WTC11 (cell line): ENCODE measurements around the gene DARS2. TPM values are rescaled to one million over a fixed set of nuclear protein-coding genes. Genes with fewer than 3 reads are reported as not detected.
A peak's percentile ranks its signal among the peaks of the same experiment; 100 is the strongest.

Source experiments
- ATAC-seq: fragments of 200-7000 bp; cut with Tn5 transposase; 2 replicates; pipeline ENCODE4 v1.10.0; 2021; ENCODE audit warnings: mild to moderate bottlenecking, moderate library complexity
- CTCF ChIA-PET: fragments of 300-600 bp; sonication (Branson Sonifier 250); formaldehyde crosslinking; loops from one replicate; lab custom pipeline; 2021; ENCODE audit warnings: antibody characterized with exemption; lab: Charles Lee
- POLR2A ChIA-PET: fragments of 350-600 bp; sonication (Branson Sonifier 250); formaldehyde crosslinking; loops from one replicate; lab custom pipeline; 2021; ENCODE audit warnings: antibody characterized with exemption; lab: Charles Lee
- DNase-seq: peaks from one replicate; pipeline ENCODE4 v3.0.0; 2021; ENCODE audit warnings: low spot score
- H3K27ac Mint-ChIP-seq: 2 replicates; pipeline ENCODE4 v1.8.0; 2021; ENCODE audit warnings: mixed read lengths
- H3K27me3 Mint-ChIP-seq: 2 replicates; pipeline ENCODE4 v1.8.0; 2021; ENCODE audit warnings: low read depth, mild to moderate bottlenecking, moderate library complexity, mixed read lengths
- H3K36me3 Mint-ChIP-seq: 2 replicates; pipeline ENCODE4 v1.8.0; 2021; ENCODE audit warnings: mixed read lengths
- H3K4me1 Mint-ChIP-seq: 2 replicates; pipeline ENCODE4 v1.8.0; 2022; ENCODE audit warnings: mixed read lengths
- H3K4me3 Mint-ChIP-seq: 2 replicates; pipeline ENCODE4 v1.8.0; 2021; ENCODE audit warnings: mild to moderate bottlenecking, moderate library complexity, mixed read lengths
- H3K9me3 Mint-ChIP-seq: 2 replicates; pipeline ENCODE4 v1.8.0; 2021; ENCODE audit warnings: mixed read lengths
- AFF4 ChIP-seq: sonication (generic); formaldehyde crosslinking; IDR thresholded peaks from 2 replicates; pipeline ENCODE4 v1.8.1; 2023; ENCODE audit warnings: mild to moderate bottlenecking, missing genetic modification reagents, borderline replicate concordance
- CDX4 ChIP-seq: fragments of 250-450 bp; sonication (Bioruptor Pico); IDR thresholded peaks from 2 replicates; pipeline ENCODE4 v1.9.0; 2021; ENCODE audit warnings: moderate library complexity, mild to moderate bottlenecking, inconsistent platforms, borderline replicate concordance
- E2F5 ChIP-seq: sonication (generic); formaldehyde crosslinking; IDR thresholded peaks from 2 replicates; pipeline ENCODE4 v1.8.1; 2022; ENCODE audit warnings: mild to moderate bottlenecking, moderate library complexity, missing genetic modification reagents
- ELF4 ChIP-seq: sonication (generic); formaldehyde crosslinking; IDR thresholded peaks from 2 replicates; pipeline ENCODE4 v1.8.1; 2022; ENCODE audit warnings: low read depth, mild to moderate bottlenecking, moderate library complexity, missing genetic modification reagents
- EMX1 ChIP-seq: fragments of 250-450 bp; sonication (Bioruptor Pico); IDR thresholded peaks from 2 replicates; pipeline ENCODE4 v1.8.0; 2021; ENCODE audit warnings: mild to moderate bottlenecking
- ETV6 ChIP-seq: sonication (generic); formaldehyde crosslinking; IDR thresholded peaks from 2 replicates; pipeline ENCODE4 v1.8.1; 2022; ENCODE audit warnings: mild to moderate bottlenecking, missing genetic modification reagents
- FOXP1 ChIP-seq: sonication (generic); formaldehyde crosslinking; IDR thresholded peaks from 2 replicates; pipeline ENCODE4 v1.8.0; 2022; ENCODE audit warnings: missing genetic modification reagents, mild to moderate bottlenecking, moderate library complexity, borderline replicate concordance
- MAX ChIP-seq: sonication (generic); formaldehyde crosslinking; IDR thresholded peaks from 2 replicates; pipeline ENCODE4 v1.8.0; 2022; ENCODE audit warnings: mild to moderate bottlenecking, missing genetic modification reagents
- RELA ChIP-seq: sonication (generic); formaldehyde crosslinking; IDR thresholded peaks from 2 replicates; pipeline ENCODE4 v1.8.1; 2022; ENCODE audit warnings: missing genetic modification reagents, mild to moderate bottlenecking, borderline replicate concordance
- TEAD4 ChIP-seq: sonication (generic); formaldehyde crosslinking; IDR thresholded peaks from 2 replicates; pipeline ENCODE4 v1.8.0; 2022; ENCODE audit warnings: mild to moderate bottlenecking, missing genetic modification reagents
- TP53 ChIP-seq: sonication (generic); formaldehyde crosslinking; IDR thresholded peaks from 2 replicates; pipeline ENCODE4 v1.8.1; 2023; ENCODE audit warnings: mild to moderate bottlenecking, missing genetic modification reagents
- ZNF138 ChIP-seq: sonication (generic); formaldehyde crosslinking; conservative IDR thresholded peaks from 2 replicates; pipeline ENCODE4 v1.8.1; 2022; ENCODE audit warnings: mild to moderate bottlenecking, moderate library complexity, missing genetic modification reagents
- ZNF281 ChIP-seq: sonication (generic); formaldehyde crosslinking; IDR thresholded peaks from 2 replicates; pipeline ENCODE4 v1.8.0; 2023; ENCODE audit warnings: mild to moderate bottlenecking, missing genetic modification reagents
- ZNF425 ChIP-seq: fragments of 250-450 bp; sonication (Bioruptor Pico); conservative IDR thresholded peaks from 2 replicates; pipeline ENCODE4 v1.9.0; 2021; ENCODE audit warnings: mild to moderate bottlenecking
- total RNA-seq: library from RNA; stranded (reverse); gene quantifications from 3 replicates; pipeline ENCODE4 v1.2.3, GENCODE V29; 2021
- TF ChIP-seq, protein P1 (sequence below): fragments of 250-450 bp; sonication (Bioruptor Pico); IDR thresholded peaks from 2 replicates; pipeline ENCODE4 v2.1.2; 2022; ENCODE audit warnings: mild to moderate bottlenecking, moderate library complexity
- TF ChIP-seq, protein P2 (sequence below): sonication (generic); formaldehyde crosslinking; conservative IDR thresholded peaks from 2 replicates; pipeline ENCODE4 v1.8.1; 2023; ENCODE audit warnings: mild to moderate bottlenecking, low read depth, missing genetic modification reagents, moderate library complexity
- TF ChIP-seq, protein P3 (sequence below): sonication (generic); formaldehyde crosslinking; IDR thresholded peaks from 2 replicates; pipeline ENCODE4 v1.8.1; 2023; ENCODE audit warnings: mild to moderate bottlenecking, missing genetic modification reagents, moderate library complexity
- TF ChIP-seq, protein P4 (sequence below): fragments of 250-450 bp; sonication (Bioruptor Pico); IDR thresholded peaks from 2 replicates; pipeline ENCODE4 v1.9.0; 2021; ENCODE audit warnings: mild to moderate bottlenecking

Gene DARS2
- total RNA-seq, 1 experiment from 2014 or later = 38.0 TPM

GRCh38 chr1:173861731-173862145 lies 37.3 kb downstream of the DARS2 start:
- no peaks in the 10 kb centered on the region for H3K27me3 Mint-ChIP-seq
- ChIA-PET POLR2A (interaction anchor here (0.6 to 1.6 kb wide), 5 partner anchors 8 to 444 kb away, joined by 3 to 7 read pairs (median 3); no protein-coding TSS in a partner anchor), CTCF (no interaction called here)
- DNase-seq = no peak
- no peak overlapping the region for H3K4me3 Mint-ChIP-seq
- peaks cover 41% of the 10 kb centered on the region for H3K4me1 Mint-ChIP-seq
- H3K36me3 Mint-ChIP-seq = peaks cover 55% of the 10 kb centered on the region
- no peaks in the 10 kb centered on the region for H3K9me3 Mint-ChIP-seq
- ATAC-seq = peak; percentile 34
- peak overlapping the region; percentile 100 for H3K27ac Mint-ChIP-seq
- TF ChIP-seq ZNF138 (CRISPR knock-in tag) = no peak
- TF ChIP-seq ZNF281 (CRISPR knock-in tag) = no peak
- peak; percentile 95 for TF ChIP-seq ZNF425 (CRISPR knock-in tag)
- TF ChIP-seq ETV6 (CRISPR knock-in tag) = no peak
- no peak for TF ChIP-seq TEAD4 (CRISPR knock-in tag)
- TF ChIP-seq, protein P1, sequence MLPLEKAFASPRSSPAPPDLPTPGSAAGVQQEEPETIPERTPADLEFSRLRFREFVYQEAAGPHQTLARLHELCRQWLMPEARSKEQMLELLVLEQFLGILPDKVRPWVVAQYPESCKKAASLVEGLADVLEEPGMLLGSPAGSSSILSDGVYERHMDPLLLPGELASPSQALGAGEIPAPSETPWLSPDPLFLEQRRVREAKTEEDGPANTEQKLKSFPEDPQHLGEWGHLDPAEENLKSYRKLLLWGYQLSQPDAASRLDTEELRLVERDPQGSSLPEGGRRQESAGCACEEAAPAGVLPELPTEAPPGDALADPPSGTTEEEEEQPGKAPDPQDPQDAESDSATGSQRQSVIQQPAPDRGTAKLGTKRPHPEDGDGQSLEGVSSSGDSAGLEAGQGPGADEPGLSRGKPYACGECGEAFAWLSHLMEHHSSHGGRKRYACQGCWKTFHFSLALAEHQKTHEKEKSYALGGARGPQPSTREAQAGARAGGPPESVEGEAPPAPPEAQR (CRISPR knock-in tag) = 0 out of 2 replicates have a peak, but pooled peaks have one; percentile 1
- TF ChIP-seq AFF4 (CRISPR knock-in tag) = no peak
- no peak for TF ChIP-seq E2F5 (CRISPR knock-in tag)
- TF ChIP-seq FOXP1 = peak; percentile 13; the same call in 1 of the 2 replicates
- TF ChIP-seq MAX (CRISPR knock-in tag) = no peak
- TF ChIP-seq, protein P2, sequence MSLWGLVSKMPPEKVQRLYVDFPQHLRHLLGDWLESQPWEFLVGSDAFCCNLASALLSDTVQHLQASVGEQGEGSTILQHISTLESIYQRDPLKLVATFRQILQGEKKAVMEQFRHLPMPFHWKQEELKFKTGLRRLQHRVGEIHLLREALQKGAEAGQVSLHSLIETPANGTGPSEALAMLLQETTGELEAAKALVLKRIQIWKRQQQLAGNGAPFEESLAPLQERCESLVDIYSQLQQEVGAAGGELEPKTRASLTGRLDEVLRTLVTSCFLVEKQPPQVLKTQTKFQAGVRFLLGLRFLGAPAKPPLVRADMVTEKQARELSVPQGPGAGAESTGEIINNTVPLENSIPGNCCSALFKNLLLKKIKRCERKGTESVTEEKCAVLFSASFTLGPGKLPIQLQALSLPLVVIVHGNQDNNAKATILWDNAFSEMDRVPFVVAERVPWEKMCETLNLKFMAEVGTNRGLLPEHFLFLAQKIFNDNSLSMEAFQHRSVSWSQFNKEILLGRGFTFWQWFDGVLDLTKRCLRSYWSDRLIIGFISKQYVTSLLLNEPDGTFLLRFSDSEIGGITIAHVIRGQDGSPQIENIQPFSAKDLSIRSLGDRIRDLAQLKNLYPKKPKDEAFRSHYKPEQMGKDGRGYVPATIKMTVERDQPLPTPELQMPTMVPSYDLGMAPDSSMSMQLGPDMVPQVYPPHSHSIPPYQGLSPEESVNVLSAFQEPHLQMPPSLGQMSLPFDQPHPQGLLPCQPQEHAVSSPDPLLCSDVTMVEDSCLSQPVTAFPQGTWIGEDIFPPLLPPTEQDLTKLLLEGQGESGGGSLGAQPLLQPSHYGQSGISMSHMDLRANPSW (CRISPR knock-in tag) = no peak
- TF ChIP-seq CDX4 (CRISPR knock-in tag) = no peak
- no peak for TF ChIP-seq ELF4 (CRISPR knock-in tag)
- TF ChIP-seq, protein P3, sequence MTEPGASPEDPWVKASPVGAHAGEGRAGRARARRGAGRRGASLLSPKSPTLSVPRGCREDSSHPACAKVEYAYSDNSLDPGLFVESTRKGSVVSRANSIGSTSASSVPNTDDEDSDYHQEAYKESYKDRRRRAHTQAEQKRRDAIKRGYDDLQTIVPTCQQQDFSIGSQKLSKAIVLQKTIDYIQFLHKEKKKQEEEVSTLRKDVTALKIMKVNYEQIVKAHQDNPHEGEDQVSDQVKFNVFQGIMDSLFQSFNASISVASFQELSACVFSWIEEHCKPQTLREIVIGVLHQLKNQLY (CRISPR knock-in tag) = peak; percentile 50; the same call in 1 of the 2 replicates
- TF ChIP-seq EMX1 (CRISPR knock-in tag) = peak; percentile 95
- no peak for TF ChIP-seq RELA (CRISPR knock-in tag)
- no peak for TF ChIP-seq TP53 (CRISPR knock-in tag)
- TF ChIP-seq, protein P4, sequence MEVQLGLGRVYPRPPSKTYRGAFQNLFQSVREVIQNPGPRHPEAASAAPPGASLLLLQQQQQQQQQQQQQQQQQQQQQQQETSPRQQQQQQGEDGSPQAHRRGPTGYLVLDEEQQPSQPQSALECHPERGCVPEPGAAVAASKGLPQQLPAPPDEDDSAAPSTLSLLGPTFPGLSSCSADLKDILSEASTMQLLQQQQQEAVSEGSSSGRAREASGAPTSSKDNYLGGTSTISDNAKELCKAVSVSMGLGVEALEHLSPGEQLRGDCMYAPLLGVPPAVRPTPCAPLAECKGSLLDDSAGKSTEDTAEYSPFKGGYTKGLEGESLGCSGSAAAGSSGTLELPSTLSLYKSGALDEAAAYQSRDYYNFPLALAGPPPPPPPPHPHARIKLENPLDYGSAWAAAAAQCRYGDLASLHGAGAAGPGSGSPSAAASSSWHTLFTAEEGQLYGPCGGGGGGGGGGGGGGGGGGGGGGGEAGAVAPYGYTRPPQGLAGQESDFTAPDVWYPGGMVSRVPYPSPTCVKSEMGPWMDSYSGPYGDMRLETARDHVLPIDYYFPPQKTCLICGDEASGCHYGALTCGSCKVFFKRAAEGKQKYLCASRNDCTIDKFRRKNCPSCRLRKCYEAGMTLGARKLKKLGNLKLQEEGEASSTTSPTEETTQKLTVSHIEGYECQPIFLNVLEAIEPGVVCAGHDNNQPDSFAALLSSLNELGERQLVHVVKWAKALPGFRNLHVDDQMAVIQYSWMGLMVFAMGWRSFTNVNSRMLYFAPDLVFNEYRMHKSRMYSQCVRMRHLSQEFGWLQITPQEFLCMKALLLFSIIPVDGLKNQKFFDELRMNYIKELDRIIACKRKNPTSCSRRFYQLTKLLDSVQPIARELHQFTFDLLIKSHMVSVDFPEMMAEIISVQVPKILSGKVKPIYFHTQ (CRISPR knock-in tag) = peak; percentile 97
